K562 (cell line): Measurements from ENCODE around the gene TRIM2.

ENCODE experiments used
- MAFK ChIP-seq: IDR thresholded peaks from 2 replicates; pipeline ENCODE4 v1.6.1; 2011; ENCODE audit warnings: low read length, improper control_type of control experiment
- NFXL1 ChIP-seq: fragments of 450-650 bp; formaldehyde crosslinking; IDR thresholded peaks from 2 replicates; pipeline ENCODE4 v1.4.0; 2021; ENCODE audit warnings: mild to moderate bottlenecking
- ZNF217 ChIP-seq: sonication (generic); formaldehyde crosslinking; IDR thresholded peaks from 2 replicates; pipeline ENCODE4 v1.8.0; 2022; ENCODE audit warnings: mild to moderate bottlenecking, missing genetic modification reagents
- TF ChIP-seq, protein P1 (sequence below), 3 experiments: IDR thresholded peaks in 2 of 3; conservative IDR thresholded peaks in 1 of 3; 2 replicates each; pipeline ENCODE4 v1.5.1; 2011 to 2012; ENCODE audit warnings: low read length in 3 of 3, mild to moderate bottlenecking in 3 of 3, control low read depth in 2 of 3, improper control_type of control experiment in 1 of 3, inconsistent platforms in 1 of 3, low read depth in 1 of 3, mixed read lengths in 1 of 3, moderate library complexity in 1 of 3; ENCODE audit not compliant: insufficient read depth in 2 of 3
- TF ChIP-seq, protein P2 (sequence below): fragments of 250-450 bp; sonication (Bioruptor Pico); IDR thresholded peaks from 2 replicates; pipeline ENCODE4 v1.5.0; 2022; ENCODE audit warnings: mild to moderate bottlenecking
- TF ChIP-seq, protein P3 (sequence below): sonication (generic); formaldehyde crosslinking; IDR thresholded peaks from 2 replicates; pipeline ENCODE4 v1.8.1; 2022; ENCODE audit warnings: missing genetic modification reagents
- TF ChIP-seq, protein P4 (sequence below): fragments of 250-450 bp; sonication (Bioruptor Pico); IDR thresholded peaks from 2 replicates; pipeline ENCODE4 v1.8.0; 2021; ENCODE audit warnings: moderate library complexity, mild to moderate bottlenecking, inconsistent platforms

- TF ChIP-seq ZNF217 (CRISPR knock-in tag) = no peak
- TF ChIP-seq, protein P1, sequence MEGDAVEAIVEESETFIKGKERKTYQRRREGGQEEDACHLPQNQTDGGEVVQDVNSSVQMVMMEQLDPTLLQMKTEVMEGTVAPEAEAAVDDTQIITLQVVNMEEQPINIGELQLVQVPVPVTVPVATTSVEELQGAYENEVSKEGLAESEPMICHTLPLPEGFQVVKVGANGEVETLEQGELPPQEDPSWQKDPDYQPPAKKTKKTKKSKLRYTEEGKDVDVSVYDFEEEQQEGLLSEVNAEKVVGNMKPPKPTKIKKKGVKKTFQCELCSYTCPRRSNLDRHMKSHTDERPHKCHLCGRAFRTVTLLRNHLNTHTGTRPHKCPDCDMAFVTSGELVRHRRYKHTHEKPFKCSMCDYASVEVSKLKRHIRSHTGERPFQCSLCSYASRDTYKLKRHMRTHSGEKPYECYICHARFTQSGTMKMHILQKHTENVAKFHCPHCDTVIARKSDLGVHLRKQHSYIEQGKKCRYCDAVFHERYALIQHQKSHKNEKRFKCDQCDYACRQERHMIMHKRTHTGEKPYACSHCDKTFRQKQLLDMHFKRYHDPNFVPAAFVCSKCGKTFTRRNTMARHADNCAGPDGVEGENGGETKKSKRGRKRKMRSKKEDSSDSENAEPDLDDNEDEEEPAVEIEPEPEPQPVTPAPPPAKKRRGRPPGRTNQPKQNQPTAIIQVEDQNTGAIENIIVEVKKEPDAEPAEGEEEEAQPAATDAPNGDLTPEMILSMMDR (IDR thresholded peaks at IDR 0.05 in 2 of 3, conservative IDR thresholded peaks at IDR 0.05 in 1 of 3; ENCODE audit: insufficient read depth in 2 of 3, low read depth in 1 of 3, low read length in 3 of 3) = no peak
- TF ChIP-seq, protein P2, sequence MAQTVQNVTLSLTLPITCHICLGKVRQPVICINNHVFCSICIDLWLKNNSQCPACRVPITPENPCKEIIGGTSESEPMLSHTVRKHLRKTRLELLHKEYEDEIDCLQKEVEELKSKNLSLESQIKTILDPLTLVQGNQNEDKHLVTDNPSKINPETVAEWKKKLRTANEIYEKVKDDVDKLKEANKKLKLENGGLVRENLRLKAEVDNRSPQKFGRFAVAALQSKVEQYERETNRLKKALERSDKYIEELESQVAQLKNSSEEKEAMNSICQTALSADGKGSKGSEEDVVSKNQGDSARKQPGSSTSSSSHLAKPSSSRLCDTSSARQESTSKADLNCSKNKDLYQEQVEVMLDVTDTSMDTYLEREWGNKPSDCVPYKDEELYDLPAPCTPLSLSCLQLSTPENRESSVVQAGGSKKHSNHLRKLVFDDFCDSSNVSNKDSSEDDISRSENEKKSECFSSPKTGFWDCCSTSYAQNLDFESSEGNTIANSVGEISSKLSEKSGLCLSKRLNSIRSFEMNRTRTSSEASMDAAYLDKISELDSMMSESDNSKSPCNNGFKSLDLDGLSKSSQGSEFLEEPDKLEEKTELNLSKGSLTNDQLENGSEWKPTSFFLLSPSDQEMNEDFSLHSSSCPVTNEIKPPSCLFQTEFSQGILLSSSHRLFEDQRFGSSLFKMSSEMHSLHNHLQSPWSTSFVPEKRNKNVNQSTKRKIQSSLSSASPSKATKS = no peak
- TF ChIP-seq, protein P3, sequence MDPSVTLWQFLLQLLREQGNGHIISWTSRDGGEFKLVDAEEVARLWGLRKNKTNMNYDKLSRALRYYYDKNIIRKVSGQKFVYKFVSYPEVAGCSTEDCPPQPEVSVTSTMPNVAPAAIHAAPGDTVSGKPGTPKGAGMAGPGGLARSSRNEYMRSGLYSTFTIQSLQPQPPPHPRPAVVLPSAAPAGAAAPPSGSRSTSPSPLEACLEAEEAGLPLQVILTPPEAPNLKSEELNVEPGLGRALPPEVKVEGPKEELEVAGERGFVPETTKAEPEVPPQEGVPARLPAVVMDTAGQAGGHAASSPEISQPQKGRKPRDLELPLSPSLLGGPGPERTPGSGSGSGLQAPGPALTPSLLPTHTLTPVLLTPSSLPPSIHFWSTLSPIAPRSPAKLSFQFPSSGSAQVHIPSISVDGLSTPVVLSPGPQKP = no peak
- TF ChIP-seq NFXL1 (CRISPR knock-in tag) = no peak
- TF ChIP-seq MAFK = no peak
- TF ChIP-seq, protein P4, sequence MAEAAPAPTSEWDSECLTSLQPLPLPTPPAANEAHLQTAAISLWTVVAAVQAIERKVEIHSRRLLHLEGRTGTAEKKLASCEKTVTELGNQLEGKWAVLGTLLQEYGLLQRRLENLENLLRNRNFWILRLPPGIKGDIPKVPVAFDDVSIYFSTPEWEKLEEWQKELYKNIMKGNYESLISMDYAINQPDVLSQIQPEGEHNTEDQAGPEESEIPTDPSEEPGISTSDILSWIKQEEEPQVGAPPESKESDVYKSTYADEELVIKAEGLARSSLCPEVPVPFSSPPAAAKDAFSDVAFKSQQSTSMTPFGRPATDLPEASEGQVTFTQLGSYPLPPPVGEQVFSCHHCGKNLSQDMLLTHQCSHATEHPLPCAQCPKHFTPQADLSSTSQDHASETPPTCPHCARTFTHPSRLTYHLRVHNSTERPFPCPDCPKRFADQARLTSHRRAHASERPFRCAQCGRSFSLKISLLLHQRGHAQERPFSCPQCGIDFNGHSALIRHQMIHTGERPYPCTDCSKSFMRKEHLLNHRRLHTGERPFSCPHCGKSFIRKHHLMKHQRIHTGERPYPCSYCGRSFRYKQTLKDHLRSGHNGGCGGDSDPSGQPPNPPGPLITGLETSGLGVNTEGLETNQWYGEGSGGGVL = no peak
These were observed 170.2 kb downstream of the TRIM2 start for GRCh38 chr4:153374442-153374841.
